ENCODE data around the gene DSTYK. TPM values are rescaled to one million over a fixed set of nuclear protein-coding genes. Genes with fewer than 3 reads are reported as not detected.

The DSTYK gene
- total RNA-seq, 2 experiments from 2014 or later: 8.8 to 9.2 TPM

- H3K4me3 Mint-ChIP-seq: peak within 1 kb of the TSS; percentile 82
- CTCF ChIA-PET: interaction anchor here (0.7 to 5.2 kb wide), 9 partner anchors 13 to 258 kb away, joined by 3 to 92 read pairs (median 3); no protein-coding TSS in a partner anchor
- H3K4me1 Mint-ChIP-seq: peaks cover 35% of the 10 kb centered on the region
- POLR2A ChIA-PET: interaction anchor here (1.5 to 4.1 kb wide), 5 partner anchors 16 to 107 kb away, joined by 7 to 26 read pairs (median 16); partner anchors contain the start of genes DSTYK and RBBP5
- no peak within 1 kb of the TSS for H3K27ac Mint-ChIP-seq
- H3K9me3 Mint-ChIP-seq: no peaks in the 10 kb centered on the region
- no peaks in the 10 kb centered on the region for H3K36me3 Mint-ChIP-seq (ENCODE audit: low read depth)
- peaks cover 40% of the 10 kb centered on the region for H3K27me3 Mint-ChIP-seq
- peak; percentile 79 for DNase-seq
Measured at GRCh38 chr1:205227584-205228013, 16.1 kb upstream of the DSTYK start, which contains the start of gene TMCC2. Gene TMCC2 (plus strand): TSS chr1:205227946. CDS start chr1:205228565, 619 bp downstream.

- Mint-ChIP-seq H3K27ac (no peak overlapping the region), H3K9me3 (no peaks in the 10 kb centered on the region), H3K4me1 (peaks cover 32% of the 10 kb centered on the region), H3K27me3 (peaks cover 40% of the 10 kb centered on the region), H3K36me3 (ENCODE audit: low read depth) (no peaks in the 10 kb centered on the region), H3K4me3 (peak overlapping the region; percentile 67)
- POLR2A ChIA-PET: interaction anchor here (1.5 to 4.1 kb wide), 5 partner anchors 15 to 106 kb away, joined by 7 to 26 read pairs (median 16); partner anchors contain the start of genes DSTYK and RBBP5
- CTCF ChIA-PET: interaction anchor here (0.7 to 5.2 kb wide), 7 partner anchors 15 to 258 kb away, joined by 3 to 92 read pairs (median 3); no protein-coding TSS in a partner anchor
- DNase-seq: no peak
Measured at GRCh38 chr1:205226868-205227583, 15.5 kb upstream of the DSTYK start.

GRCh38 chr1:205225901-205226765 lies 14.6 kb upstream of the DSTYK start:
- Mint-ChIP-seq H3K4me3 (no peak overlapping the region), H3K36me3 (ENCODE audit: low read depth) (no peaks in the 10 kb centered on the region), H3K27me3 (peaks cover 44% of the 10 kb centered on the region), H3K4me1 (peaks cover 26% of the 10 kb centered on the region), H3K9me3 (no peaks in the 10 kb centered on the region), H3K27ac (no peak overlapping the region)
- POLR2A ChIA-PET: interaction anchor here (1.6 to 4.1 kb wide), 2 partner anchors 14 to 15 kb away, joined by 4 to 26 read pairs; partner anchors contain the start of gene DSTYK
- CTCF ChIA-PET: interaction anchor here (0.7 to 5.2 kb wide), 4 partner anchors 23 to 111 kb away, joined by 3 to 92 read pairs (median 3); no protein-coding TSS in a partner anchor
- DNase-seq: no peak

GRCh38 chr1:205224736-205225135 lies 13.2 kb upstream of the DSTYK start:
- CTCF ChIA-PET: interaction anchor here (1.1 to 1.8 kb wide), 3 partner anchors 49 to 101 kb away, joined by 3 to 5 read pairs (median 3); no protein-coding TSS in a partner anchor
- H3K27ac Mint-ChIP-seq: no peak overlapping the region

GRCh38 chr1:205220421-205220820 lies 8.9 kb upstream of the DSTYK start:
- ChIA-PET CTCF (interaction anchor here (1.5 to 1.8 kb wide), 2 partner anchors 9 to 82 kb away, joined by 4 to 6 read pairs; no protein-coding TSS in a partner anchor), POLR2A (no interaction called here)
- DNase-seq: no peak
- Mint-ChIP-seq H3K4me3 (no peak overlapping the region), H3K27ac (no peak overlapping the region), H3K36me3 (ENCODE audit: low read depth) (no peaks in the 10 kb centered on the region), H3K27me3 (peaks cover 18% of the 10 kb centered on the region), H3K9me3 (no peaks in the 10 kb centered on the region), H3K4me1 (peaks cover 2% of the 10 kb centered on the region)

More at GRCh38 chr1:205224736-205225135, 13.2 kb upstream of the DSTYK start:
- peaks cover 17% of the 10 kb centered on the region for H3K4me1 Mint-ChIP-seq
- no peaks in the 10 kb centered on the region for H3K36me3 Mint-ChIP-seq (ENCODE audit: low read depth)
- H3K27me3 Mint-ChIP-seq: peaks cover 44% of the 10 kb centered on the region
- POLR2A ChIA-PET: interaction anchor here (0.6 to 1.6 kb wide), 2 partner anchors 13 to 312 kb away, joined by 3 to 4 read pairs; partner anchors contain the start of gene DSTYK
- H3K4me3 Mint-ChIP-seq: no peak overlapping the region
- H3K9me3 Mint-ChIP-seq: no peaks in the 10 kb centered on the region
- no peak for DNase-seq

DNA sequence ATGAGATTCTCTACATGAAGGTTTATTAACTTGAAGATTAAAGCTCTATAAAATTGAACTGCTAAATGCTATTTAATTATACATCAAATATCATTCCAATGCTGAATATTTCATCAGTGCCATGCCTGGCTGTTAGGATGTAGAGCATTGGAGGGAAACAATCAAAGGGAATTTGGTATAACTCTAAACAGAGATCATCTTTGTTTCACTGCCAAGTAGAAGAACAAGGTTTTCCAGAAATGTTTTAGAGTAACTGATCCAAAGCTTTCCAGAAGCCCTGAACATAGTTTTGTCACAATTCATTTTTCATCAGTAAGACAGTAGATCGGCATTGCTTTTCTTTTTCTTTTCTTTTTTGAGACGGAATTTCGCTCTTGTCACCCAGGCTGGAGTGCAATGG lies 5.9 kb upstream of the DSTYK start:
- ChIA-PET CTCF (no interaction called here), POLR2A (no interaction called here)
- Mint-ChIP-seq H3K27me3 (peaks cover 10% of the 10 kb centered on the region), H3K36me3 (ENCODE audit: low read depth) (no peaks in the 10 kb centered on the region), H3K9me3 (no peaks in the 10 kb centered on the region), H3K4me1 (peaks cover 15% of the 10 kb centered on the region), H3K27ac (no peak overlapping the region), H3K4me3 (no peak overlapping the region)
- no peak for DNase-seq

DNA sequence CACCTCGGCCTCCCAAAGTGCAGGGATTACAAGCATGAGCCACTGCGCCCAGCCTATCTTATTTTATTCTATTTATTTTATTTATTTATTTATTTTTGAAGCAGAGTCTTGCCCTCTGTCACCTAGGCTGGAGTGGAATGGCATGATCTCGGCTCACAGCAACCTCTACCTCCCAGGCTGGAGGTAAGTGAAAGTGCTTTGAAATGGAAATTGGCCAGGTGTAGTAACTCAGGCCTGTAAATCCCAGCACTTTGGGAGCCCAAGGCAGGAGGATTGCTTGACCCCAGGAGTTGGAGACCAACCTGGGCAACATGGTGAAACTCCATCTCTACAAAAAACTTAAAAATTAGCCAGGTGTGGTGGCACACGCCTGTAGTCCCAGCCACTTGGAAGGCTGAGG lies 5.1 kb upstream of the DSTYK start:
- Mint-ChIP-seq H3K9me3 (no peaks in the 10 kb centered on the region), H3K4me3 (no peak overlapping the region), H3K27me3 (peaks cover 10% of the 10 kb centered on the region), H3K4me1 (peaks cover 24% of the 10 kb centered on the region), H3K27ac (no peak overlapping the region), H3K36me3 (ENCODE audit: low read depth) (no peaks in the 10 kb centered on the region)
- no peak for DNase-seq
- ChIA-PET CTCF (no interaction called here), POLR2A (no interaction called here)

DNA sequence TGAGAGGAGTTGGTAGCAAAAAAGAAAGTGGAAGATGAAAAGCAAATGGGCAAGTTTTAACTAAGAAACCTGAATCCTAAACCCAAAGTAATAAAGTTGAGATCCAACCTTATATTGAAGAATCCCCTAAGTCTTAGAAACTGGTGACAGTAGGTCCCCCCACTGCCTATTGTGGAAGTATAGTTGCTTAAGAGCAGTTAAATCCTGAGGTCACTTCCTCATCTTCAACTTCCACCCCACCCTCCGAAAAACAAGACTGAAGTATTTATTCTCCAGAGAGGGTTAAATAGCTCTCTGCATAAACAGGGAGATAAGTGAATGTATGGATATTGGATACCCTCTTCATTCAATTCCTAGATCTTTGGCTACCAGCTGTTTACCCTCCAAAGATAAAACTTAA lies 3.3 kb upstream of the DSTYK start:
- no peak for DNase-seq
- Mint-ChIP-seq H3K27ac (no peak overlapping the region), H3K36me3 (ENCODE audit: low read depth) (peaks cover 5% of the 10 kb centered on the region), H3K4me1 (peaks cover 35% of the 10 kb centered on the region), H3K9me3 (no peaks in the 10 kb centered on the region), H3K4me3 (no peak overlapping the region), H3K27me3 (peaks cover 6% of the 10 kb centered on the region)
- ChIA-PET CTCF (interaction anchor here (0.6 to 2.3 kb wide), 3 partner anchors 14 to 122 kb away, joined by 3 to 9 read pairs (median 3); partner anchors contain the start of gene TMCC2), POLR2A (no interaction called here)

GRCh38 chr1:205211839-205212536 lies 486 bp upstream of the DSTYK start:
- peak overlapping the region; percentile 87 for H3K4me3 Mint-ChIP-seq
- peaks cover 41% of the 10 kb centered on the region for H3K4me1 Mint-ChIP-seq
- no peak for DNase-seq
- H3K27me3 Mint-ChIP-seq: peaks cover under 1% of the 10 kb centered on the region
- ChIA-PET CTCF (interaction anchor here (0.6 kb wide), 1 partner anchor 16 kb away, joined by 3 read pairs; the partner anchor contains the start of gene TMCC2), POLR2A (interaction anchor here (0.9 to 3.5 kb wide), 5 partner anchors 12 to 91 kb away, joined by 4 to 26 read pairs (median 10); partner anchors contain the start of genes RBBP5 and TMCC2)
- peak overlapping the region; percentile 77 for H3K27ac Mint-ChIP-seq
- H3K9me3 Mint-ChIP-seq: no peaks in the 10 kb centered on the region
- H3K36me3 Mint-ChIP-seq (ENCODE audit: low read depth): peaks cover 5% of the 10 kb centered on the region

- Mint-ChIP-seq H3K27me3 (no peaks in the 10 kb centered on the region), H3K9me3 (no peaks in the 10 kb centered on the region), H3K4me3 (peak overlapping the region; percentile 87), H3K27ac (peak overlapping the region; percentile 81), H3K4me1 (peaks cover 41% of the 10 kb centered on the region), H3K36me3 (ENCODE audit: low read depth) (peaks cover 5% of the 10 kb centered on the region)
- no peak for DNase-seq
- ChIA-PET POLR2A (interaction anchor here (0.7 to 3.5 kb wide), 7 partner anchors 11 to 422 kb away, joined by 3 to 26 read pairs (median 4); partner anchors contain the start of genes ELK4, RBBP5 and TMCC2), CTCF (interaction anchor here (1.1 to 1.2 kb wide), 2 partner anchors 88 to 125 kb away, joined by 3 to 4 read pairs; no protein-coding TSS in a partner anchor)
Measured at GRCh38 chr1:205210756-205211168, 740 bp downstream of the DSTYK start.

DNA sequence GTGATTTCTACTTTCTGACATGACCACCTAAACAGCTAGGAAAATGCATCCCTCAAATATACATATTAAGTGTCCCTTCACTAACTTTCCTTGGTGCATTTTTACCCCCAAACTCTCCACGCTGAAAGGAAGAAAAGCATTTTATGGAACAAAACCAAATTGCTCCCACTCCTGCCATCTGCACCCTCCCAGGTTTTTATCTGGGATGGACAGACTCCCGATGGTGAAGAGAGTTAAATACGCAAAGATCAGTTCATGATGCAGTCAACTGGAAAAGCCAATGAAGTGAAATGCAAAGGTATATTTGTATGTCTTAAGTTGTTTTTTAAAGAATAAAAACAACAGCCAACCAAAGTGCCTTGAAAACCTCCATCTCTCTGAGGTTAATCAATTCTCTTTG lies 2.7 kb downstream of the DSTYK start:
- no peak overlapping the region for H3K27ac Mint-ChIP-seq
- peaks cover 41% of the 10 kb centered on the region for H3K4me1 Mint-ChIP-seq

DNA sequence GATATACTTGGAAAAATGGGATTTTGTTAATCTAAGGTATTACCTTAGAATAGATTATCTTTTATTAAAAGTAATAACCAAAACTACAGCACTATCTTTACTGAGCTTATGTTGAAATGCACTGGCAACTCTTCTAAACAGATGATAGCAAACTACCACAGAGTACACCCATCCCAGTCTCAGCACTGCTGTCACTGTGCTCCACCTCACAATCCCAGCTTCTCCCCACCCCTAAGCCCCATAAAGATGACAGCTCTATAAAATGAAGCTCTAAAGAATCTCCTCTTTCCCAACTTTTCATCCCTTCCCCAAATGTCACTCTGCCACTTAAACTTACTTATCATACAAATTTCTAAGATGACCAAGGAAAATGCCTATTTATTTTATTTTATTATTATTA lies 6.4 kb downstream of the DSTYK start:
- Mint-ChIP-seq H3K36me3 (ENCODE audit: low read depth) (no peaks in the 10 kb centered on the region), H3K27ac (no peak overlapping the region), H3K4me3 (no peak overlapping the region), H3K27me3 (no peaks in the 10 kb centered on the region), H3K4me1 (peaks cover 35% of the 10 kb centered on the region), H3K9me3 (no peaks in the 10 kb centered on the region)
- no peak for DNase-seq
- ChIA-PET CTCF (no interaction called here), POLR2A (interaction anchor here (2.5 kb wide), 1 partner anchor 23 kb away, joined by 7 read pairs; the partner anchor contains the start of gene TMCC2)

More for the DNA sequence above, 2.7 kb downstream of the DSTYK start:
- ChIA-PET CTCF (interaction anchor here (1.1 kb wide), 1 partner anchor 11 kb away, joined by 3 read pairs; no protein-coding TSS in a partner anchor), POLR2A (no interaction called here)
- no peak for DNase-seq
- Mint-ChIP-seq H3K36me3 (ENCODE audit: low read depth) (peaks cover 5% of the 10 kb centered on the region), H3K27me3 (no peaks in the 10 kb centered on the region), H3K4me3 (peak overlapping the region; percentile 18), H3K9me3 (no peaks in the 10 kb centered on the region)
